ENCODE data around the gene KCNK3. TPM values are rescaled to one million over a fixed set of nuclear protein-coding genes. Genes with fewer than 3 reads are reported as not detected.

KCNK3 gene
- polyA plus RNA-seq, 1 donor from 2014 or later: 12.9 TPM

GRCh38 chr2:26721115-26722032, 28.9 kb downstream of the KCNK3 start:
- Histone ChIP-seq H3K9ac (ENCODE audit: low read length) (no peak overlapping the region), H3K4me3 (ENCODE audit: low read length) (no peak overlapping the region), H3K27me3 (ENCODE audit: insufficient read depth, low read depth, low read length) (no peaks in the 10 kb centered on the region), H3K27ac (ENCODE audit: low read length) (no peak overlapping the region), H2AFZ (ENCODE audit: low read depth, low read length) (no peak overlapping the region), H3K9me2 (ENCODE audit: insufficient read depth, low read length) (no peaks in the 10 kb centered on the region), H3K36me3 (ENCODE audit: insufficient read depth, low read length) (no peaks in the 10 kb centered on the region), H3K9me3 (ENCODE audit: low read length) (no peaks in the 10 kb centered on the region), H3K4me2 (ENCODE audit: low read length) (no peak overlapping the region), H3F3A (ENCODE audit: insufficient read depth, low read length, poor library complexity, severe bottlenecking) (no peaks in the 10 kb centered on the region), H4K20me1 (ENCODE audit: insufficient read depth) (no peaks in the 10 kb centered on the region), H3K79me2 (replicated peaks; ENCODE audit: insufficient read depth, low read length) (no peaks in the 10 kb centered on the region)
- TF ChIP-seq POLR2AphosphoS5 (IDR thresholded peaks at IDR 0.05) (no peak), CTCF (IDR thresholded peaks at IDR 0.05; ENCODE audit: poor library complexity, severe bottlenecking) (no peak), TAF1 (IDR thresholded peaks at IDR 0.05; ENCODE audit: low read depth) (no peak), REST (IDR thresholded peaks at IDR 0.05; ENCODE audit: borderline replicate concordance) (no peak)

- Histone ChIP-seq H3K9me2 (ENCODE audit: insufficient read depth, low read length) (no peaks in the 10 kb centered on the region), H3K27ac (ENCODE audit: low read length) (no peak overlapping the region), H3K36me3 (ENCODE audit: insufficient read depth, low read length) (no peaks in the 10 kb centered on the region), H3K4me3 (ENCODE audit: low read length) (no peak overlapping the region), H4K20me1 (ENCODE audit: insufficient read depth) (no peaks in the 10 kb centered on the region), H3F3A (ENCODE audit: insufficient read depth, low read length, poor library complexity, severe bottlenecking) (no peaks in the 10 kb centered on the region), H2AFZ (ENCODE audit: low read depth, low read length) (no peak overlapping the region), H3K27me3 (ENCODE audit: insufficient read depth, low read depth, low read length) (no peaks in the 10 kb centered on the region), H3K79me2 (replicated peaks; ENCODE audit: insufficient read depth, low read length) (no peaks in the 10 kb centered on the region), H3K9ac (ENCODE audit: low read length) (no peak overlapping the region), H3K4me2 (ENCODE audit: low read length) (no peak overlapping the region), H3K9me3 (ENCODE audit: low read length) (no peaks in the 10 kb centered on the region)
- TF ChIP-seq MXI1 (conservative IDR thresholded peaks at IDR 0.05; ENCODE audit: poor library complexity, severe bottlenecking) (no peak), SMC3 (conservative IDR thresholded peaks at IDR 0.05; ENCODE audit: poor library complexity) (no peak), RAD21 (conservative IDR thresholded peaks at IDR 0.05) (no peak), TAF1 (IDR thresholded peaks at IDR 0.05; ENCODE audit: low read depth) (no peak), EZH2 (IDR thresholded peaks at IDR 0.05; ENCODE audit: borderline replicate concordance, insufficient read depth, low read length, poor library complexity, severe bottlenecking) (no peak), CTCF (IDR thresholded peaks at IDR 0.05; ENCODE audit: poor library complexity, severe bottlenecking) (no peak), EP300 (conservative IDR thresholded peaks at IDR 0.05; ENCODE audit: poor library complexity, severe bottlenecking) (no peak), REST (IDR thresholded peaks at IDR 0.05; ENCODE audit: borderline replicate concordance) (no peak), POLR2AphosphoS5 (IDR thresholded peaks at IDR 0.05) (no peak)
These were observed 29.8 kb downstream of the KCNK3 start for GRCh38 chr2:26722328-26722727.
